Stimulated activated CD4-positive, alpha-beta T cell treated with anti-CD3 and anti-CD28 coated beads, Interleukin-15, amount 100 ng/mL, for 24 hours (primary cell): ENCODE measurements around the gene RIGI.
A peak's percentile ranks its signal among the peaks of the same experiment; 100 is the strongest.
"Not testable (repeated sequence)": the region's sequence is repeated elsewhere in the genome, so short reads cannot be mapped to it uniquely, and the experiment has no call there.

Experiments
- DNase-seq: peaks from one replicate; pipeline ENCODE4 v3.0.0-alpha.2; 2020

Gene RIGI

DNA sequence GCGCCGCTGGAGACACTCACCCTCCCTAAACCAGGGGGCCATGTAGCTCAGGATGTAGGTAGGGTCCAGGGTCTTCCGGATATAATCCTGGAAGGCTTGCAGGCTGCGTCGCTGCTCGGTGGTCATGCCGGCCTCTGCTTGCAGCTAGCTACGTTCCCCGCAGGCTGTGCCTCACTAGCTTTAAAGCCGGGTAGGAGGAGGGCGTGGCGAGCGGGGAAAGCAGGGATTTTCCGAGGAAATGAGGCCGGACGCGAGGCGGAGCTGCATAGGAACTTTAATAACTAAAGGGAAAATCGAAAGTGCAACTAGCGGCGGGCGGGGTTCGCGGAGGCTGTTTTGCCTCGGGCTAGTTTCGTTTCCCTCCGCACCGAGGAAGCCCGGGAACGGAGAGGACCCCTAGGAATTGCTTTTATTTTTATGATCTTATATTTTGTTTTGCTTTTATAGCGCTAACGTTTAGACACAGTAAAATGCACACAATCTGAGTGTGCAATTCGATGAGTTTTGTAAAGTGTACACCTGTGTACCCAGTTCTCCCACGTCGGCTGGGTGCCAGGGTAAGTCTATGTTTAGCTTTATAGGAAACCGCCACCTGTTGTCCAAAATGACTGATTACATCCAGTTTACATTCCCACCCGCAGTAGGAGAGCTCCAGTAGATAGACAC, at the start of gene RIGI:
RIGI (minus strand) TSS at position 156 of the 666 bp plus-strand sequence; CDS start at position 126, 30 bp downstream.
- peak; percentile 82 for DNase-seq

DNA sequence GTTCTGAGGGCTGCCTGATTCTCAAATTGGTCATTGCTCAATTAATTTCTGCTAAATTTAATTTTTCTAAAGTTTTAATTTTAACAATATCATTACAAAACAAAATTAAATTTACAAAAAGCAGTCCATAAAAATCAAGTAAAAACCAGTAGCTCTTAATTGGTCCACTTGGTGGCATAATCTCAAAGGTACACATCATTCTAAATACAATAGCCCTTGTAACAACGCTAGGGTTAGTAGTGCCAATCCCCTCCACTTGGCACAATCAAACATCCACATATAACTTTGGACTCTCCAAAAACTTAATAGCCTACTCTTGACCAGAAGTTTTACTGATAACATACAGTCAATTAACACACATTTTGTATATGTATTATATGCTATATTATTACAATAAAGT, 48.9 kb upstream of the RIGI start:
- no peak for DNase-seq

DNA sequence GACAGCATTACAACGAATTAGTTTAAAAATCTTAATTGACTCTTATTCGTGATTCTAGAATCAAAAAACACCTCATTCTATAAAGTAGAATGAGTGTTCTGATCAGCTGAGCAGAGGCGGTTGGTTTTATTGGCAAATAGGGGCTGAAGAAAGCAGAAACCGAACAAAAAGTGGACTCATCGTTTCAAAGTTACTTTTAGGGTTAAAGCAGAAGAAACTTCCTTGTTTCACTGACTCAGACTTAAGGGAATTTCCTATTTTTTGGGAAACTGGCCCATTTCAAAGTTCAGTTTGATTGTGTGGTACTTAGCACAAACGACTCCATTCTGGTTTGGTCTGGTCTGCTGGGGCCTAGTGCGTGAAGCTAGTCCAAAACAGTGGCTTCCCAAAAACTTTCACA, 47.8 kb upstream of the RIGI start:
- no peak for DNase-seq

DNA sequence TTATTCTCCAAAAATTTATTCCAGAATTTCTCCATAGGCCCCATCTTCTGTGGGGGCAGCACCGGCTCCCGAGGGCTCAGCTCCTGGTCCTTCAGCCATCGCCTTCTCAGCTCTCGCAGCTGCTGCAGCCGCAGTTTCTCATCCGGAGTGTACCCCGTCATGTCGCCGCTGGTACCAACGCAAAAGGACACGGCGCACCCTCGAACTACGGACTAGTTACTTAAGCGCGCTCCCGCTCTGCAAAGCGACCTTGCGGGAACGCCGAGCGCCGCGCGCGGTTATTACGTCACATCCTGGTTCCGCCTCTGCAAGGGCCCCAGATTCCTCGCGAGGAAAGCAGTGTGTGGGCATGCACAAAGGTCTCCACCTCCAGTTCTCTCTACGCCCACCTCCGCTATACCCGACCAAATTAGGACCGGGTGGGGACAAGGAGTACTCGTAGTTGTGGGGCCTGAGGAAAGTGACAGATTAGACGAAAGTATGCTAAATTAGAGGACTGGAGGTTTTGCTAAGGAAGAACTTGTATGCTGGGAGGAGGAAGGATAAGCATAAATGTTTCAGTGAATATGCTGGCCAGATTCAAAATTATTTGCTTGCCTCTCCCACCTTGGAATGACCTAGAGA, 47.0 kb upstream of the RIGI start, which contains the start of gene NDUFB6:
NDUFB6 (minus strand) TSS at position 260 of the 624 bp plus-strand sequence; CDS start at position 161, 99 bp downstream.
- peak; percentile 96 for DNase-seq

DNA sequence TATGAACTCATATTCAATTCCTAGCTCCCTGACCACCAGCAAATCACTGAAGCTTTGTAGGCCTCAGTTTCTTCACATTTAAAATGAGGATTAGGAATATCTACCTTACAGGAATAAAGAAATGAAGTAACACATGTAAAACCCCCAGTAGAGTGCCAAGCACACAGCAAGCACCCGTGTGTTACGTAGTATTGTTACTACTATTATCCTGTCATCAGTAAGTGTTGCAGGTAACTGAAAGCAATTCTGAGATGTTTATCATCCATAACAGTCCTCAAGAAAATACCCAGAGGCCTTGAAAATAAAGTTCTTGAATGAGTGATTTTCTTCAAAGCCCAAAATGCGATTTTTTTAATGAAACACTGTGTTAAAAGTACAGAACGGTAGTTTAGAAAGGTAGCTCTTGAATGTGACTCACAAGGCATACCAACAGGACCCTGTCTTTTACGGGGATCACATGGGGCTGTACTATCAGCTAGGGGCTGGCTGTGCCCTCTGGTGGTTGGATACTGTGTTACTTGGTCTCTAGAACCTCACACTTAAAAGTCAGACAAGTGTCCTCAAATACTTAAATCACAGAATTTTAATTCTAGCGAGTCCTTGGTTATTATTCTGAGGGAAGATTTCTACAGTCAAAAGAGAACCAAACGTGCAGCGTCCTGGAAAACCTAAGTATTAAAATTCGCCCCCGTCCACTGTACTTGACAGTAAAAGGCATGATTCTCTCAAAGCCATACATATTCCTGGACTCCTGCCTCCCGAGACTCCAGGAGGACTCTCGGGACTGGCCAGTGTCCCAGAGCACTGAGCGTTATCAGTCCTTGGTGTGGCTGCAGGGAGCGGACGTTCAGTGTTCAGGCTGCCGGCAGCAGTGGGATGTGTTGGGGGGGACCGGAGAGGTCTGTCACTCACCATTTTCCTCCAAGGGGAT, 46.2 kb upstream of the RIGI start:
- DNase-seq, result peak; percentile 79

DNA sequence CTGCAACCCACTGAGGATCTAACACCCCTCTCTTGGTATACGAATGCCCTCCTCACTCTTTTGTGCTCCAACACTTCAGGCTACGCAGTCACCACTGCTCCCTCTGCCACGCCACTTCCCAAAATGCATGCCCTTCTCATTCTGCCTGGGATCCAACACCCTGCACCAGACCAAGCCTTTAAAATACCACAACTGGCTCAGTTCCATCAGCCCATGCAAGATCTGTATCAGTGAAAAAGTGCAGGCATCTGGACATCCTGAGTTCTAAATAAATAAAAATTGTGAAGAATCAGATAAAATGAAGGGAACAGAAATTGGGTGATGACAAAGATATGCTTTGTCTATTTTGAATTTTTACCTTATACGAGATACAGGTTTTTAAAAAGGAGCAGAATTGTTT, 44.3 kb upstream of the RIGI start:
- no peak for DNase-seq

DNA sequence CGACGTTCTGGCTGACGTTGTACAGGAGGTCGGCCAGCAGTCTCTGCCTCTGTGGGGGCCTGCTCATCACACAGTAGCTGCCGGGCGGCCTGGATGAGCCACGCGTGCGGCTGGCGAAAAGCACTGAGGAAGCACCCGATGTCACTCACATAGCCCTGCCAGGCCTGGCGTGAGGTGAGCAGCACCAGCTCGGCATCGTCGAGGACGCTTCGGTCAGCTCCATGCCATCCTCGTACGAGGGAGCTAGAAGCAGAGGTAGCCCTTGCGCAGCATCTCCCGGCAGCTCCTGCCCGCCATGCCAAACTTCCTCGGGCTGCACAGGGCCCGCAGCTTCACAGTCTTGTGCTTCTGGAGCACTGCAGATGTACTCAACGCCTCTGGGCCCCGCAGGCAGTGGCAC, 40.8 kb upstream of the RIGI start:
- DNase-seq, result no peak

DNA sequence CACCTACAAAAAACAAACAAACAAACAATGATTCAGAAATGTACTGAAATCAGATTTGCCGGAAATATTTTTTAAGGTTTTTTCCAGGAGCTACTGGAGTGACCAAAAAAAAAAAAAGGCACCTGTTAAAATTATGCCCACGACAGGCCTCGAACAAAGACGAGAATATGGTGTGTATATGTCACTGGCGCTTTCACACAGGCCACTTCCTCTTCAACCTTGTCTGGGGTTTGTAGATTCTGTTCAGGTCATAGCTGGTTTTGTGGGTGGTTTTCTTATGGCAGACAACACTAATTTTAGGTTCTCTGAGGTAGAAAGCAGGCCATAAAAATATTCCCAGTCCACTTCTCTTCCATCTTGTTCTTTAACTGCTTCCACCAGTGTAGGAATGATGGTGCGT, 40.0 kb upstream of the RIGI start:
- no peak for DNase-seq

DNA sequence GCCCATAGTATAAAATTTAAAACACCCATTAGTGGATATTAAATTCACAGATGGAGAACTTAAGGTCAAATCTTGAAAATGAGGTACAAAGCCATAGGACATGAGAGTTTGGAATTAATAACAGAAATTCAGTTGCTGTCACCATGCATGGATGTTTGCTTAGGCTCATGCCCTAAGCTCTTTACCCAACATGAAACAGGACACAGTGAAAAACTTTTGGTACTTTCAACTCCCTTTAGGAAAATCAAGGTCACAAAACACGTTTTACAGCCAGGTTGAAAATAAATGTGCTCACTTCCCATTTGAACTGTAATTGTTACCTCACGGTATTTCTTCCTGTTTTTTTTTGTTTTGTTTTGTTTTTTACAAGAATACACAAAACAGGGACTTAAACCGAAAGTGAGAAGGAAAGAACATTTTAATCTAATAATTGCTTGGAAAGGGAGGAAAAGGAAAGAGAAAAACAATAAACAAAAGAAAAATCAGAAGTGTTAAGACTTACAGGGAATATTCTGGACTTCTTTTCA, 32.5 kb upstream of the RIGI start:
- no peak for DNase-seq

DNA sequence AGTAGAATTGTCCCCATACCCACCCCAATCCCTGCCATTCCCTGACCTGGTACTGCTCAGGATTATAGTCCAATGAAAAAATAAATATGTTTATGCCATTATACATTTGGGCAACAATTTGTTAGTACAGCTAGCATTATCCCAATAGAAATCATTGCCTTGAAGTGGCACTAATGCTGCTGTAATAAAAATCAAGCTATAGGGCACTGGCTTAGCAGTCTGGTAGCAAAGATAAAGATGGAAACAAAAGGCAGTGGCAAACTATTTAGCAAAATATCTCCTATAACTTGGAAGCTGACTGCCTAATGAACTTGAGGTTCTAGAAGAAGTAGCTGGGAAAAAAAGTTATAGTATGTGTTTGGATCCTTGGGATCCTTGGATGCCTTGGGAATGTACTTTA, 28.6 kb upstream of the RIGI start:
- no peak for DNase-seq

DNA sequence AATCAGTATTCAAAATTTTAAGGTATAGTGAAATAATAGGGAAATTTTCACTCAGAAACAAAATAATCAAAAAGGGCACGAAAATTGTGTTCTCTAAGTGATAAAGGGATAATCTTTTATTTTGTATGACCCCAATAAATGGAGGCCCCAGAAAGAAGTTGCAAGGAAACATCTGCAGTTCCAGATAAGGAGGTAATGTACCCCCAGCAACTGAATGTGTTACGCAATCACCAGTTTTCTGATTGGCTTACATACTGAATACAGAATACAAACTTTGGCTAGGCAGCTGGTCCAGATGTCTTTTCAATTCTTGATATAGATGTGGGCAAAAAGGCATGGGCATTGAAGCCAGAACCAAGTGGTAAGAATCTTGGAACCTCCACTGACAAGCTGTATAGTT, 28.1 kb upstream of the RIGI start:
- no peak for DNase-seq

DNA sequence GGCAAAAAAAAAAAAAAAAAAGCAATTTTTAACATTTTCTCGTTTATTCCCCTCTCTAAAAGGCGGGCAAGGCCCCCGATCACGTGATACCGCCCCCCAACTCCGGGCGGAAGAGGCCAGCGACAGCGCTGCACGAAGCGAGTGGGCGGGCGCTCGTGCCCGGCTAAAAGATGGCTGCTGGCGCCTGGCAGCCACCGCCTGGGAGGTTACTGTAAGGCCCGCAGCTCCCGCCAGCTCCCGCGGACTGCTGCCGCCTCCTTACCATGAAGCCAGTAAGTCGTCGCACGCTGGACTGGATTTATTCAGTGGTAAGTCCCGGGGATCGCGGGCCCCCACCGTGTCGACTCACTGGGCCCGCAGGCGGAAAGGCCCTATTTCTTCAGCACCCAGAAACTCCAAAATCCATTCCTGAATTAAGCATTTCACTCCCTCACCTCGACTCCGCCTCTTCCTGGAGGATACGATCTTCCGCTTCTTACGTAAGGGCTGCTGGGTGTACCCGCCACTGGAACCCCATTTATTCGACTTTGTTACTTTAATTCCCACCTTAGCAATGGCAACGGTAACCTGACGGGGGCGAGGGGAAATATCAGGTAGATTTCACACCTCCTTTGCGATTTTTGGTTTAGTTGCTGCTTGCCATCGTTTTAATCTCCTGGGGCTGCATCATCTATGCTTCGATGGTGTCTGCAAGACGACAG, 26.3 kb upstream of the RIGI start, which contains the start of the genes SMIM27 and TOPORS:
SMIM27 (plus strand) TSS at position 156 of the 701 bp plus-strand sequence; CDS start at position 264, 108 bp downstream.
TOPORS (minus strand) TSS at position 415 of the 701 bp plus-strand sequence; CDS start at position 265, 150 bp downstream.
- DNase-seq, result peak; percentile 94

DNA sequence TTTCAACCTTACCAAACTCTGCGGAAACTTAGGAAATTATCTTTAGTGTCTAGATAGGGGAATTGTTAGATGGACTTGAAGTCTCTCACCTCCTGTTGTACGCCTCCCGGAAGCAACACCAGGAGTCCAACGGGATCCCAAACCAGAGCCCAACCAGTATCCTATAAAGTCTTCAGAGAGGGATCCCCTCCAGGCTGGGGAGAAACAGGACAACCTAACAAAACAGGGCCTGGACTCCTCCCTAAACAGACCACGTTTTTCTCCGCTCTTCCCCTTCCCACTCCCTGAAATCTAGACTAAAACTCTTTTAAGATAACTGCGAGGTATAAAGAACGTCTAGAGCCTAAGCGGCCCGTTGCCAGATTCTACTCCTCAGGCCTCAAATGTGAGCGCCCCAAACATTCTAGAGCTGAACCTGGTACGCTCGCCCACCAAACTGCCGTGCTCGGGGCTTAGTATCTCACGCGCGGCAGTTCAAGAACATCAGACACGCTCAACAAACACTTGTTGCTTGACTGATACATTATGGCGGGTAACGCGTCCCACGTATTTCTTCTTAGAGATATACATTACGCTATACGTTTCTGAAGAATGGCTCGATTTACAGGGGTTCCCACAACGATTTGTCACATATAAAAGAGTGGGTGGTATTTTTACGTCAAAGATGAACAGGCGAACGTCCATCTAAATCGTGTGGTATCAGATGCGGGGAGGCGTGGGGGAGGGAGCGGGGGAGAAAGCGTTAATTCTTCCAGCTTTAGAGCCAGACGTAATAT, 25.5 kb upstream of the RIGI start:
- DNase-seq, result peak; percentile 67

DNA sequence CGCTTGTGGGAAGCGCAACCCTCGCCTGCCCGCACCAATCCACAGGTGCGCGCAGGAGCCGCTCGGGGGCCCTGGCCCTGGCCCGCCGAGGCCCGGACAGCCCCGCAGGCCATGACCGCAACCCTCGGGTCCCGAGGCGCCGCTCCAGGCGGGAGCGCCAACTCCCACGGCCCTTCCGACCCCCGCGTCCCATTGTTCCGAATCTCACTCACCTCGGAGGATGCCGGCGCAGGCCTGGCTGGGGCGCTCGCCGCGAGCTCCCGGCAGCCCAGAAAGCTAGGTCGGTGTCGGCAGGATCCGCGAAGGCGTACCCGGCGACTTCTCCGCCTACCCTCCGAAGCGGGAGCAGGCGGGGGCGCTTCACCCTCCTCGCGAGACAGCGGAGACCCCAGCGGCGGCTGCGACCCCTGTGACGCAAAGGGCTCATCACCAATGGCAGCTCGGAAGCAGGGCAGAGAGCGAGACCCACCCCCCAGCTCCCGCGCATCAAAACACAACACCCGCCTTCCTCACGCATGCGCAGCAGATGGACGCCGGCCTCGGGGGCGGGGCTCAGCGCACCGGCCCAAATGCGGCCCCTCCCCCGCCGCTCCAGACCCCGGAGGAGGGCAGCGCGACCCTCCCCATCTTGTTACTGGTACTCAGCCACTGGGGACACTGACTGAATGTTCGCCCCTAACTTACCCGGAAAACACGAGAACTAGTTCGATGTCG, 24.7 kb upstream of the RIGI start:
- peak; percentile 92 for DNase-seq

DNA sequence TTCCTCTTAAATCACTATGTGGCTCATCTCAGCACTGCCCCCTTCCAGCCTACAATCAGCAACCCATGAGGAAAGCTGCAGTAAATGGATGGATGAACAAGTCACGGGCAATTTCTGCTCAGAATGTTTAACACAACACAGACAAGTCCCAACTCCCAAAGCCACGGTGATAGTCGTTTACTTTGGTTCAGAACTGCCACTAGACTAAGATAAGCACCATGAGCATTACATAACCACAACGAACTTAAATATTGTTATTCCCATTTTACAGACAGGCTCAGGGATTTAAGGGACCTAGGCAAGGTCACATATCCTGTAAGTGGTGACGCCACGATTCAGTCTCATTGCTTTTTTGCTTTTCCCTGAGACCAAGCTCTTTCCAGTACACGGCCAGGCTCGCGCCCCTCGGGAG, 24.2 kb upstream of the RIGI start:
- DNase-seq, result no peak

DNA sequence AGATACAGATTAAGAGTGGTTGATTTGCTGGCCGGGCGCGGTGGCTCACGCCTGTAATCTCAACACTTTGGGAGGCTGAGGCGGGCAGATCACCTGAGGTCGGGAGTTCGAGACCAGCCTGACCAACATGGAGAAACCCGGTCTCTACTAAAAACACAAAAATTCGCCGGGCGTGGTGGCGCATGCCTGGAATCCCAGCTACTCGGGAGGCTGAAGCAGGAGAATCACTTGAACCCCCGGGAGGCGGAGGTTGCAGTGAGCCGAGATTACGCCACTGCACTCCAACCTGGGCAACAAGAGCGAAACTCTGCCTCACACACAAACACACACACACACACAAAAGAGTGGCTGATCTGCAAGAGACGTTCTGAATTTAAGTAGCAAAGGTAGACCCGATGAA, 22.2 kb upstream of the RIGI start:
- DNase-seq, result not testable (repeated sequence)

DNA sequence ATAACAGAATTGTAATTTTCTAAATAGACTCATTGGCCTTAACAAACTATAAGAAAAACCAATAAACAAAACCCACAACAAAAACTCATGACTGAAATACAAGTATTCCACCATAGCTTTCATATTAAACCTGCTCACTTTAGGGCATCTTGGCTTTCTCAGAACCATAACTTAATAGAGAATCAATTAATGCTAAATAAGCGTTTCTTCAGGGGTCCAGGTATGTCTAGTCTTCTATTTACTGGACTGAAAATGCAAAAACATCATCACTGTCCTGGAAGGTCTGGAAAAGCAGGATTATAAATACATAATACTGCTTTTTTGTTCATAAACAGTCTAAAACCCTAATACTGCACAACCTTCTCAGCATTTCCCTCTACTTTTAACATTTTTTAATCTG, 19.9 kb upstream of the RIGI start:
- DNase-seq, result no peak

DNA sequence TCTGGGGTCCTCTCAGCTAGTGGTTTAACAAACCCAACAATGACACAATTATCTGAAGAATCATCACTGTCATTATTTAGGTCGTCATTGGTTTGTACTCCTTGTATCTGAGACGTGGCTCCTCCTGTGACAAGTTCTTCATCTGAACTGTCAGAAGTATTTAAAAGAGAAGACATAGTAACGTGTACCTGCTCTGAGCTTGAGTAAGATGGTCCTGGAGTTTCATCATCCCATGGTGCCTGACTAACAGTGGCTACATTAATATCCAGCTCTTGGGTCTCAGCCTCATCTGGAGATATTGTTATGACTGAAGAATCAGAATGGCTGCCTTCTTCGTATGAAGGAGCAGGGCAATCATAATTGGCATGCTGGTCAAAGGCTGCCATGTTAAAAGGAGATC, 17.1 kb upstream of the RIGI start:
- no peak for DNase-seq

DNA sequence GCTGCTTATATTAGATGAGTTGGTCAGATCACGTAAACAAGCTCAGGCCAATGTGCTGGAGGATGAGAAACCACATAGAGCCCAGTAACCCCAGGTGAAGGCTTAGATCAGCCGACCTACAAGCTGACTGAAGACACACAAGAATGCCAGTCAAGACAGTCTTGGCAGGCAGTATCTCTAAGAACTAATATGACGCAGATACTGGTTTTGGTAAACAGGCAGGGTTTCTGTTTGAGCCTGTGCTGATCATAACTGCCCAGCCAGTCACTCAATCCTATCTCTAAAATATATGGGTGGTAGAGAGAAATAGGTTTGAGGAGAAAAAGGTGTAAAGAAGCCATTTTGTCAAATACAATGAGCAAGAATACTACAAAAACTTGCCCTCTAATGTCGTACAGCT, 7.8 kb upstream of the RIGI start:
- no peak for DNase-seq

DNA sequence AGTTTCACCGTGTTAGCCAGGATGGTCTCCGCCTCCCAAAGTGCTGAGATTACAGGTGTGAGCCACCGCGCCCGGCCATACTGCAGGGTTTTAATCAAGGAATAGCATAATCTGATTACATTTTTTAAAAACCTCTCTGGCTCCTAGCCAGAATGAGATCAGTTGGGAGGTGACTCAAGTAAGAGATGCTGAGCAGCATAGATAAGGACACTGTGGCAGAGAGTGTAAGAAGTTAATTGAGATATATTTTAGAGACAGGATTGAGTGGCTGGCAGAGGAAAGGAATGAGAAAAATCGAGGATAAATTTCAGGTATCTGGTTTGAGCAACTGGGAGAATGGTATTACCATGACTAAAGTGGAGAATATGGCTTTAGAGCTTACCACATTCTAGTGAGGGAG, 7.3 kb upstream of the RIGI start:
- no peak for DNase-seq

DNA sequence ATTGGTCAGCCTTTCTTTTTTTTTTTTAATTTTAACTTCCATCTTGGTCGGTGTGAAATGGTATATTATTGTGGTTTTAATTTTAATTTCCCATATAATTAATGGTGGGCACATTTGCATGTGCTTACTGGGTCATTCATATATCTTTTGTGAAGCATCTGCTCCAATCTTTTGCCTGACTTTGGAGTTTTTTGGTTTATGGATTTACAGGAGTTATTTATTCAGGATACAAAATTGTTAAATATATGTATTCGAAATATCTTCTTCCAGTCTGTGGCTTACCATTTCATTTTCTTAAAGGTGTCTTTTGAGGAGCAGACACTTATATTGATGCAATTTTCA, 682 bp upstream of the RIGI start:
- no peak for DNase-seq
